ENCODE measurements around the gene COL5A1. TPM values are rescaled to one million over a fixed set of nuclear protein-coding genes. Genes with fewer than 3 reads are reported as not detected.

The COL5A1 gene
- polyA plus RNA-seq, 3 donors = 7.0 to 53.3 (median 28.0) TPM

GRCh38 chr9:134622896-134623257 lies 18.7 kb upstream of the COL5A1 start:
- 77 to 88% (median 88%) methylated on average over 6 of the region's 6 CpGs for whole genome bisulfite sequencing, 3 donors
- no peak overlapping the region for H3K27ac ChIP-seq (ENCODE audit: low read depth, low read length)

DNA sequence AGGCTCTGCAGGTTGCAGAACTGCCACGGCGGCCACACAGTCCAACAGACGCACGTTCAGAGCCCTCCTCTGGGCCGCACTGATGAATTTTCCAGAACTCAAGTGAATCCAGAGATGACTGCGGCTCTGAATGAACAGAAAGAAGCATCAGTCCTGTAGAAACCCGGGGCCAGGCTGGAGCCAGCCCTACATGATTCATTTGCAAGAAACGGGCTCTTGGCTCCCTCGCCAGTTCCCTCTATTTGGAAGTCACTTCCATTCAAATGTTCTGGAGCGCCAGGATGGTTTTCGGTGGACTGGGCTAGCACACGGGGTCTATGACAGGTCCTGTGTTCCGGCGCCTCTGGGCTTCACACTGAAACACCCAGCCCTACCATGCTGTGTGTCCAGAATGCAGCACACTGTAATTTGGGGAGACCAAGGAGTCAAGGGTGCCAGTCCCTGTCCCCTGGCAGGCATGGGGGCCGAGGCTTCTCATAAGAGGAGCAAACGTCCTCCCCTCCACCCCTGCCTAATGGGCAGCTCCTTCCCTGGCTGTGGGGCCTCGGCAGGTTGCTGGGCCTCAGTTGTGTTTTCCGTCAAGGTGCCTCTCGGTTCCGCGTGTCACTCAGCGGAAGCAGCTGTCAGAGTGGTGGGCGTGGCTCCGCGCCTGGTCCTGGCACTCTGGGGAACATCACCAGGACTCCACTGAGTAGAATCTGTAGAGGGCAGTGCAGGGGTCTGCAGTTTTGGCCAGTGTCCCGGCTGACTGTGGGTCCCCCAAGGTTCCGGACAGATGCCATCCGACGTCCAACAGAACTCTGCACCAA lies 18.1 kb upstream of the COL5A1 start:
- WGBS, 3 donors = 77 to 91% (median 89%) methylated on average over 29 of the region's 29 CpGs
- no peak overlapping the region for H3K27ac ChIP-seq (ENCODE audit: low read depth, low read length)

DNA sequence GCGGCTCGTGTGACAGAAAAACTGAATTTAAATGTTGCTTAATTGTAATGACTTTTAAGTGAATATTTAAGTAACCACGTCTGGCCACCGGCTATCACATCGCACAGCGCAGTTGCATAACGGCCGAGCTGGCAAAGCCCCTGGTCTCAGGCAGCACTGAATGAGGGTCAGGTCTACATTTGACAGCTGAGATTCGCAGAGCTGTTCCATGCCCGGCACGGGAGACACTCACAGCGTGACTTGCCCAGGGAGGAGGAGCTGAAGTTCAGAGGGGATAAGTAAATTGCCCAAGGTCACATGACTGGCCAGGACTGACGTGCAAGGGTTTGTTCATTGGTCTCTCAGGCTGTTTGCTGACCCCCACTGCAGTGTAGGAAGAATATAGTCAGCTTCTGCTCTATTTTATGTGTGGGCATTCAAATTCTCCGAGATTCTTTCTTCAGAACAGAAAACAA lies 17.4 kb upstream of the COL5A1 start:
- 58 to 89% (median 87%) methylated on average over 14 of the region's 14 CpGs for WGBS, 3 donors
- no peak overlapping the region for H3K27ac ChIP-seq (ENCODE audit: low read depth, low read length)

DNA sequence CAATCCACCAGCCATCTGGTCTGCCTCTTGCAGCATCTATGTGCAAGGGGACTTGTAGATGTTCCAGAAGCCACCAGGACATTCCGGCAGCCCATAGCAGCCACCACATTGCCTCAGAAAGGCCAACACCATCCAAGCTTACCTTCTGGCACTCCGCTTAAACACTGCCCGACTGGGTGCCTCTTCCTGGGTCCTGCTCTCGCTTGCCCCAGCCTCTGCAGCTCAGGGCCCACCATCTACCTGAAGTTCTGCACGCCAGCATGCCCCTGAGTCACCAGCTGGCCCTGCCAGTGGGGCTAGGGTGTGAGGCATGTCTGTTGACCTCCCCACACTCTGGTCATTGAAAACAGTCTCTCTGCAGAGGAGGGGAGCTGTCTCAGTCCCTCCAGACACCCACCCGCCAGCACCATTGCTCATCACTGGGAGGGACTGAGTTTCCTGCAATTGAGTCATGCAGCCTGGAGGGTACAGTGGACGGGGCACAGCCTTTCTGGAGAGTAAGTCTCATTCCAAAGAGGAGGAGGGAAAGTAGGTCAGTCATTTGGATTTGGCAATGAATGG lies 16.9 kb upstream of the COL5A1 start:
- H3K27ac ChIP-seq (ENCODE audit: low read depth, low read length) = no peak overlapping the region
- WGBS, 3 donors = 84 to 89% (median 85%) methylated on average over 7 of the region's 7 CpGs

DNA sequence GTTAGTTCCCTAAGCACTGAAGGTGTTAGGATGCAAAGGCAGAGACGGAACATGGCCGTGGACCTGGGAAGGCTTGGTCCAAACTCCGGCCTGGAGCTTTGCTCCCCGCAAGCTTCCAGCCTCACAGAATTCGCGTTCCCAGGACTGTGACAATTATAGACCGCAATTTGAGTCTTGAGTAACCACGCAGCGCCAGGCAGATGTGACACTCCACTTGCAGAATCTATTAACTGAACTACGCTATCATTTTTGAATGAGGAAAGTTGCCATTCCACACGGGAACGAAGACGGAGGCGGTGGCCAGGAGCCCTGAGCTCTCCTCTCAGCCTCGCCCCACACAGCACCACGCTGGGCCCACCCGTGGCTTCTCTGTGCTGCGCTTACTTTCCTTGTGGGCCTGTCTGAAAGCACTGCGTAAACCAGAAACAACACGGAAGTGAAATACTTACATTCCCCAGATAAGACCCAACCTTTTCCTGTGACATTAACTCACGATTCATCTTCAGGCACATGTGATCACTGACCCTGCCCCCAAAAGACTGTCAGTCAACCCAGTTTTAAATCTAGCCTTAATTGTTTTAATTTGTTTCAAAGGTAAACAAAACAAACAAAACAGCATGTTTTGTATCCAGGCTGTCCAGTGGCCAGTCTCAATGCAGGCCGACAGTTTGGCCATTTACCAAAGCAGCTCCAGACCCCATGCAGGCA lies 16.1 kb upstream of the COL5A1 start:
- no peak overlapping the region for H3K27ac ChIP-seq (ENCODE audit: low read depth, low read length)
- 64 to 87% (median 85%) methylated on average over 22 of the region's 22 CpGs for WGBS, 3 donors

DNA sequence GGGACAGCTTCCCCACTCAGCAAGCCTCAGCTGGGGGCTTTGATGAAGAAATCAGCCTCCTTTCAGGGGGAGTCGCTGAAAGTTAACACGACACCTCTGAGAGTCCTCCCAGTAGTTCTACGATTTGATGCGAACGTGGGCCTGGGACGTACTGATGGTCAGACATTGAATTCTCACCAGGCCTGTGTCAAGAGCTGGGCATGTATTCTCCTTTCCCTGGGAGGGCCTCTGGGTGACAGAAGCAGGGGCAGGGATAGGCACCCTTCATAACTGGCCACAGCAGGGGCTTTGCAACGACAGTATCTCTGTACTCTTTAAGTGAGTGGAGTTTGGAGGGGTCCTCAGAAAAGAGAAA lies 15.6 kb upstream of the COL5A1 start:
- 63 to 91% (median 89%) methylated on average over 7 of the region's 7 CpGs for WGBS, 3 donors
- no peak overlapping the region for H3K27ac ChIP-seq (ENCODE audit: low read depth, low read length)

DNA sequence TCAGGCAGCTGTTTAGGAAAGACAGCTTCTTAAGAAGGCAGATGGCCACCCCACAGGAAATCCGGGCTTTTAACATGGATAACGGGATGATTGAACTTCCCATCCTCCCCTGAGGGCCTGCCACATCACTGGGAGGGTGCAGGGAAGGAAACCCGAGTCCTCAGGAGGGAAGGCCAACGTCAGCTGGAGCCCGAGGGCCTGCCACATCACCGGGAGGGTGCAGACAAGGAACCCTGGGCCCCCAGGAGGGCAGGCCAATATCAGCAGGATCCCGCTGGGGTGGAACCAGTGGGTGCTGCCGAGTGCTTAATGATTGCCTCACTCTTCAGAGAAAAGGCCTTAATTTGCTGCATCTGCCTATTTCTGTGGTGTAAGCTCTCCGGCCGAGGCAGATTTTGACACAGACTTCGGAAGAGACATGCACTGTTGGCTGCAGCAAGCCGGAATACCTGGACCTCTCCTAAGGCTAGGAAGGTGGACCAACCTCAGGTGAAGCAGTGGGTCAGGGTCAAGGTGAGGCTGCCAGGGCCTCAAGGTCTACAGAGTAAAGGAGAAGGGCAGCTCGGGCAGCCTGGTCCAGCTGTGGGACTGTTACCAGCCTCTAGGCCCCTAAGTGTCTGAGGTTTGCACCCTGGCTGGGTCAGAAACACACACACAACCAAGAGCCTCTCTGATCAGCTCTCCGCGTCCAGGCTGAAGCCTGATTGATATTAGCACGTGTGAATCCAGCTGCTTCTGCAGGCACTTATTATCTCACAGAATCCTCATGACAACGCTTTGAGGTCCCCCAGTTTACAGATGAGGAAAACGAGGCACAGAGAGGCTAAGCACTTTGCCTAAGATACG lies 14.8 kb upstream of the COL5A1 start:
- WGBS, 3 donors = 62 to 84% (median 75%) methylated on average over 19 of the region's 19 CpGs

GRCh38 chr9:134627417-134628353 lies 13.9 kb upstream of the COL5A1 start:
- 79 to 82% (median 80%) methylated on average over 39 of the region's 39 CpGs for WGBS, 3 donors

More for the DNA sequence above, 14.8 kb upstream of the COL5A1 start:
- no peak overlapping the region for H3K27ac ChIP-seq (ENCODE audit: low read depth, low read length)

DNA sequence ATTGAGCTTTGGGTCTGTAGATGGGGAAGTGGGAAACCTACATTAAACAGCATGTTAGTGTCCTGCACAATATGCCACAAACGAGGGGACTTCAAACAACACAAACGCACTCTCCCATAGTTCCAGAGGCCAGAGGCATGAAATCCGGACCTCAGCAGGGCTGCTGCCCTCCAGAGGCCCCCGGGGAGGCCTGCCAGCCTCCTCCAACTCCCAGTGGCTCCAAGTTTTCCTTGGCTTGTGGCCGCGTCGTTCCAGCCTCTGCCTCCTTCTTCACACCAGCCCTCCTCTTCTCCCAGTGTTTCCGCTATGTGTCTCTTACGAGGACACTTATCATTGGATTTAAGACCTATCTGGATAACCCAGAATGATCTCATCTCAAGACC lies 13.3 kb upstream of the COL5A1 start:
- 87 to 89% (median 88%) methylated on average over 8 to 9 of the region's 9 CpGs for WGBS, 3 donors

More at GRCh38 chr9:134627417-134628353, 13.9 kb upstream of the COL5A1 start:
- H3K27ac ChIP-seq (ENCODE audit: low read depth, low read length) = no peak overlapping the region

DNA sequence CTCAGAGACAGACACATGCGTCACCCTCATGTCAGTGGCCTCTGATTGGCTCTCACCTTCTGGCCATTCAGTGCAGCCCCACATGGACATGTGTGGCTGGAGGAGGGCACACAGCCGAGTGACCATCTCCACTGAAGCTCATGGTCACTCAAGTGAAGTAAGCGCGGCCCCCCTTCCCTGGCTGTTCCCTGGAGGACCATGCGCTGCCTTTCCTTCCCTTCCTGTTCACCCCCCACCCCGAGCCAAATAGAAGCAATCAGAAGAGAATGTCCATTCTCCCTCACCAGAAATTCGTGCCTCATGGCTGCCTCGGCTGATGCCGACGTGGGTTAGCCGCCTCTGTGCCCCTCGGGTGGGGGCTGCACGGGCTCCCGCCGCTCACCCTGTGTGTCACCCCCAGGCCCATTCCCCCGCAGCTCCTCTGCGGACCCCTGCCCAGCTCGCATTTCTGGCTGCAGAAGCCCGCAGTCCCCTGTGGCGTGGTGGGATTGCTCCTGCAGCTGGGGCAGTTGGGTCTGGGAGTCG lies 12.5 kb upstream of the COL5A1 start:
- WGBS, 3 donors = 82 to 87% (median 83%) methylated on average over 21 of the region's 21 CpGs
- H3K27ac ChIP-seq (ENCODE audit: low read depth, low read length) = no peak overlapping the region

More for the DNA sequence above, 13.3 kb upstream of the COL5A1 start:
- no peak overlapping the region for H3K27ac ChIP-seq (ENCODE audit: low read depth, low read length)

DNA sequence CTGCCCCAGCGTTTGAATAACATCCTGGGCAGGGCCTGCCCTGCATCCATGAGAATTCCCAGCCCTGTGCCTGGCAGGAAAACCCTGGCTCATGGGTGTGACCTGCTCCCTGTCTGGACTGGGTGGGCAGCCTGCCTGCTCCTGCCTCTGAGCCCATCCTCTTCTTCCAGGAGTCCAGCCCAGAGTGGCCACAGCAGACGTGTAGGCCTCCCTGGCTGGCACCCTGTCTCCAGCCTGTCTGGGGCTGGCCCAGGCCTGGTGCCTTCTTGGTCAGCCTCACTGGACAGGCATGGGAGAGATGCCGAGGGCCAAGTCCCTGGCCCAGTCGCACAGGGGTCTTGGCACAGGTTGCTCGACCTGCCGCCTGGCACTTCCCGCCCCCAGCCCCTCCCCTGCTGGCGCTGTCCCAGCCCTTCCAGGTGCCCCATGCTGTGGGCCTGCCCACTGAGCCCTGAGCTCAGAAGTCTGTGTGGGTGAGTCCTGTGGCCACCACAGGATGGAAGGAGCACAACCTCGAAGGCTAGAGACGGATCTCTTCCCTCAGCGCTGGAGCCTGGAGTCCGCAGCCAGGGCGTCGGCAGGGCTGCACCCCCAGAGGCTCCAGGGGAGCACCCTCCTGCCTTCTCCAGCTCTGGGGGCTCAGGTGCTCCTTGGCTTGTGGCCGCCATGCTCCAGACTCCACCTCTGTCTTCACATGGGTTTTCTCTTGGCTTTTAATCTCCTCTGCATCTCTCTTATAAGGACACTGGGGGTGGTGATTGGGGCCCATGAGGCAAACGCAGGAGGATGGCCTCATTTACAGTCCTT lies 11.8 kb upstream of the COL5A1 start:
- WGBS, 3 donors = 77 to 87% (median 84%) methylated on average over 15 to 16 of the region's 16 CpGs
- H3K27ac ChIP-seq (ENCODE audit: low read depth, low read length) = no peak overlapping the region

DNA sequence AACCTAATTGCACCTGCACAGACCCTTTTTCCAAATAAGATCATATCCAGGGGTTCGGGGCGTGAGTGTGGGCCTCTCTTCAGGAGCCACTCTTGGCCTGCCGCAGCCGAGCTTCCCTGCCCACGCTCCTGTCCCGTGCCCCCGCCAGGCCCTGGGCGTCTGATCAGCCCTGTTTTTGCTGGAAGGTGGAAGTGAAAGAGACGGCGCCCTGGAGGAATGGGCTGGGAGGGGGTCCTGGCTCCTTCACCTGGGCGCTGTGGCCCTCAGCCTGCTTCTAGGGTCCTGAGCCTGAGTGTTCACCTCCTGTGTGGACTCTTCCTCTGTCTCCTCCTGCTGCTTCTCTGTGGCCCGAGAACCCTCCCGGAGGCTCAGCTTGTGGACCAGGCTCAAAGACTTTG lies 11.2 kb upstream of the COL5A1 start:
- H3K27ac ChIP-seq (ENCODE audit: low read depth, low read length) = no peak overlapping the region
- 84 to 96% (median 92%) methylated on average over 13 of the region's 13 CpGs for whole genome bisulfite sequencing, 3 donors

GRCh38 chr9:134630861-134631260 lies 10.7 kb upstream of the COL5A1 start:
- WGBS, 3 donors = 90 to 95% (median 93%) methylated on average over 8 of the region's 8 CpGs
- no peak overlapping the region for H3K27ac ChIP-seq (ENCODE audit: low read depth, low read length)

- H3K27ac ChIP-seq (ENCODE audit: low read depth, low read length) = no peak overlapping the region
- 74 to 94% (median 89%) methylated on average over 10 of the region's 10 CpGs for WGBS, 3 donors
These were observed 9.7 kb upstream of the COL5A1 start for GRCh38 chr9:134631881-134632280.

GRCh38 chr9:134632329-134632728 lies 9.3 kb upstream of the COL5A1 start:
- 82 to 92% (median 91%) methylated on average over 9 of the region's 9 CpGs for WGBS, 3 donors
- no peak overlapping the region for H3K27ac ChIP-seq (ENCODE audit: low read depth, low read length)

GRCh38 chr9:134633362-134634142 lies 8.1 kb upstream of the COL5A1 start:
- H3K27ac ChIP-seq (ENCODE audit: low read depth, low read length) = no peak overlapping the region
- 76 to 89% (median 87%) methylated on average over 16 of the region's 16 CpGs for WGBS, 3 donors

Measured in adipose tissue (tissue), 3 donors.